ENCODE results near the gene ATF6.

Gene ATF6

DNA sequence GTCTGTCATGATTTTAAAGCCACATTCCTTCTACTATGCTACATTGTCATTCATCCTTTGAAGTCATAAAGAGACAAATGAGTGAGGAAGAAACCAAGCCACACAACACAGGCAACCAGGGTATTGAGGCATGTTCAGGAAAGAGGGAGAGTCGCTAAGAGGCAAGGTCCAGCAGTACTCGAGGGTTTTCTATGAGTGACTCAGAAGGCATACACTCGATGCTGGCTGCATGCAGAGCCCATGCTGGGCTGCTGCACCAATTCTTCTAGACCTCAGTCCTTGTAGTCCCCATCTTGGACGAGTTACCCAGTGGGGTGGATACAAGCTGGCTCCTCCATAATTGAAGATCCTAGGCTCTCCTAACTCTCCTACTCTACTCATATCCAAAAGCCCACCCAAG, 199.9 kb downstream of the ATF6 start:
- DNase-seq (ENCODE audit: low read depth, low spot score) = no peak

DNA sequence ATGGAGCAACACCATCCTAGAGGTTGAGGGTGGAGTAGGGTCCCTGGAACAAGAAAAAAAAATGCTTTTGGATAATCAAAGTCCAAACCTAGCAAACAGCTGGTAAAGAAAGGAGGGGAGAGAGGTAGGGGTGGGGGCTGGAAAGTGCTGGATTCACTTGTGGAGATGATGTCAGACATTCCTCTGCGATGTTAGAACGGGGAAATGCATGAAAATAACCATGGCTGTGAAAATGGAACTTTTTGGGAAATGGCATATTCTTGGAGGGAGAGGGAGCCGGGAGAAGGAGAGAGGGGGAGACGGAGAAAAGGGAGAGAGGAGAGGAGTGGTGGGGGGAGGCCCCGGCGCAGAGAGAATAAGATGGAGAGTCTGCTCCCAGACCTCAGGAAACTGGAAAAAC, 203.9 kb downstream of the ATF6 start:
- DNase-seq (ENCODE audit: low read depth, low spot score) = no peak

DNA sequence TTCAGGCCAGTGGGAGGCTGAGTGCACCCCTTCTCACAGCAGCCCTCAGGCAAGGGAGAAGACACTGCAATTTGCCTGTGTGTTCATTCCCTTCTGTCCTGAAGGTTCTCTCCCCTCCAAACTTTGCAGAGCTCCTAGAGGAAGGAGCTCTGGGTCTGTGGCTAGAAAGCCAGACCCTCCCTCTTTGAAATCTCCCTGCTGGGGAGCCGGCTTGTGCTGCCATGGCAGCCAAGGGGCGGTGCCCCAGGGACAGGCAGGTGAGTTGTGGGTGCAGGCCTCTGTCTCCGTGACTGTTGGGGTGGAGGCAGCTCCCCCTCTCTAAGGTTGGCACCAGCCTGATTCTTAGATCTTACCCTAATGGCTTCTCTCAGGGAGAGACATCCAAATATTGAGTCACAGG, 204.5 kb downstream of the ATF6 start:
- no peak for DNase-seq (ENCODE audit: low read depth, low spot score)

DNA sequence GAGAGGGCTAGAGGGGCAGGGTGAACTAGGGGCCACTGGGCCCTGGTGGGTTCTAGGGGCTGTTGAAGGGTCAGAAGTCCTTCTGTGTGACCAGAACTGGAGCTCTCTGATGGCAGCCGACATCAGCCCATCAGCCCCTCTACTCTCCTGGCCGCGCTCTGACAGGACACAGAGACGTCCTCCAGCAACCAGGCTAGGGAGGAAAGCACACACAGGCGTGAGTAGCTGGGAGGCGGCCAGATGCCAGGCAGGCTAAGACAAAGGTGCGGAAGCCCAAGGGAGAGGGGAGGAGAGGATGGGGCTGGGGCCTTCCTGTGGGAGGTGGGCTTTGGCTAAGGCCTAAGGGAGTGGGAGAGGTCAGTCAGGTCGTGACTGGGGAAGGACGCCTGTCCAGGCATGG, 206.7 kb downstream of the ATF6 start:
- no peak for DNase-seq (ENCODE audit: low read depth, low spot score)

DNA sequence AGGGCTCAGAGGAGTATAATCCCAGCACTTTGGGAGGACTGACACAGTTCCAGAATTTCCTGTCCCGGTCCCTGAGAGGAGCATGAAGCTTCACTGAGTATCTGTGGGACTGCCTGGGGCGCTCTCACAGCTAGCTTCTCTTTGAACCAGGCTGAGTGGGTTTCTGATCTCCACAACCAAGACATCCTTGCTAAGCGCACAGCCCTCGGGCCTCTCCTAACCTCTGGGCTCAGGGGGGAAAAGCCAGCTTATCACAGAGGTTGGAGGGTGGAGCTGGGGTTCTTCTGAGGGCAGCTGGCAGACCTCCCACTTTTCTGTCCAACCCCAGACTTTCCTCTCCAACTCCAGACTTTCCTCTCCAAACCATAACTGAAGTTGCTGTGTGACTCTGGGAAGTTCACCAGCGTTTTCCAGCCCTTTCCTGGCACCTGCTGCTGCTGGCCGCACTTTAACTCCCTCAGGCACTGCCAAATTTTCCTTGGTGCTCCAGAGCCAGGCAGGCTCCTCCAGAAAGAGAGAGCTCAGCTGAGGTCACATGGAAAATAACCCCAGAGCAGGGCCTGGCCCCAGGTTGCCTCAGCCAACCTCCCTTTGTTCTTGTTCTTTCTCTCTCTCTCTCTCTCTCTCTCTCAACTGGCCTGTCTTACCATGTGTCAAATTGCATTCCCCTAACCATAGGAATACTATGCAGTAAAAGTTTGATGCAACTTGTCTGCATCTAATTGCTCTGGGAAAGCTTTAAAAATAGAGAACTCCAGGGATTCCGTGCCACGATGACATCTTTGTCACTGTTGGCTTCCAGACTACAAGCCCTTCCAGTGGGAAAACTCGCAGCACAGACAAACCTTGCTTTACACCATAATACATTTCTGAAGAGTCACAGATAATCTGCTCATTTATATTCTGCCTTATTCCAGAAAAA, 208.1 kb downstream of the ATF6 start:
- DNase-seq (ENCODE audit: low read depth, low spot score) = peak; percentile 46

DNA sequence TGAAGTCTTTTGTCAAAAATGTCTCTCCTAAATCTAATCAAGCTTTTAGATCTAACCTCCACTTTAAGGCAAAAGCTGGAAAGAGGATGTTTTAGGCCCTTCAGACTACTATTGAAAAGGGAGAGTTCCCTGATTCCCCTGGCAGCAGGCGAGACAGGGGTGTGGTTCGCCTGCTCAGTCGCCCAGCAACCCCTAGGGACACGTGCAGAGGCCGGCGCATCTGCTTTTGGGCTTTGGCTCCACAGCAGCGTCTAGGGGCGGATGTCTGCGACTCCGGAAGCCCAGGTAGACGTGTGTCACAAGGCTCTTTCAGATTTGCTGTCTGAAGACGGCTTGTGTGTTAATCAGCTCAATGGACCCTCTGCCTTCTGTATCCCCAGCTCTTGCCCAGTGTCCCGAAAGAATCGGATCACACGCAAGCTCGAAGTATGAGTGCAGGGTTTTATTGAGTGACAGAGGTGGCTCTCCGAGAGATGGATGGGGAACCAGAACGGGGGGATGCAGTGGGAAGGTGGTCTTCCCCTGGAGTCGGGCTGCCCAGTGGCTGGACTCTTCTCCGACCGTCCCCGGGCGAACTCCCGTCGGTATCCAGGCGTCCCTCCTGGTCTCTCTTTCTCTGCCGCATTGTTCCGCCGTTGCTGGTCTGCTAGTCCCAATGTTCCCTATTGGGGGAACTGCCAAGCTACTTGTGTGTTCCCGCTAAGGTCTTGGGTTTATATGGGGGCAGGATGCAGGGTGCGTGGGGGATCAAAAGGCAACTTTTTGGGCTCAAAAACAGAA, 212.1 kb downstream of the ATF6 start:
- no peak for DNase-seq (ENCODE audit: low read depth, low spot score)

DNA sequence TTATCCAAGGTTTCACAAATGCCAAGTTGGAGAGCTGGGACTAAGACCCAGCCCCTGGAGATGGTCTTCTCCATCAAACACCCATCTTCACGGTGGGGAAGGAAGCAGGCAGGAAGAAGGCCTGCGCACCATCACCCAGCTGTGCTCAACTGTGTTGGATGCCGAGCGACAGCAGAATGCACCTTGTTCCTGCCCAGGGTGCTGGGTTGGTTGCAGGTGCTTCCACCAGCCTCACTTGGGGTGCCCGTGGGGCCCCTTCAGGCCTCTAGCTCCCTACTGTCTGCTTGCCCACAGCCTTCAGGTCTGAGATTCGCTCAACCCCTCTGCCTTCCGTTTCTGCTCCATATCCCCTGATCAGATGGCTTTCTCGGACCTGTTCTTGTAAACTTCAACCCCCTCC, 215.0 kb downstream of the ATF6 start:
- no peak for DNase-seq (ENCODE audit: low read depth, low spot score)

DNA sequence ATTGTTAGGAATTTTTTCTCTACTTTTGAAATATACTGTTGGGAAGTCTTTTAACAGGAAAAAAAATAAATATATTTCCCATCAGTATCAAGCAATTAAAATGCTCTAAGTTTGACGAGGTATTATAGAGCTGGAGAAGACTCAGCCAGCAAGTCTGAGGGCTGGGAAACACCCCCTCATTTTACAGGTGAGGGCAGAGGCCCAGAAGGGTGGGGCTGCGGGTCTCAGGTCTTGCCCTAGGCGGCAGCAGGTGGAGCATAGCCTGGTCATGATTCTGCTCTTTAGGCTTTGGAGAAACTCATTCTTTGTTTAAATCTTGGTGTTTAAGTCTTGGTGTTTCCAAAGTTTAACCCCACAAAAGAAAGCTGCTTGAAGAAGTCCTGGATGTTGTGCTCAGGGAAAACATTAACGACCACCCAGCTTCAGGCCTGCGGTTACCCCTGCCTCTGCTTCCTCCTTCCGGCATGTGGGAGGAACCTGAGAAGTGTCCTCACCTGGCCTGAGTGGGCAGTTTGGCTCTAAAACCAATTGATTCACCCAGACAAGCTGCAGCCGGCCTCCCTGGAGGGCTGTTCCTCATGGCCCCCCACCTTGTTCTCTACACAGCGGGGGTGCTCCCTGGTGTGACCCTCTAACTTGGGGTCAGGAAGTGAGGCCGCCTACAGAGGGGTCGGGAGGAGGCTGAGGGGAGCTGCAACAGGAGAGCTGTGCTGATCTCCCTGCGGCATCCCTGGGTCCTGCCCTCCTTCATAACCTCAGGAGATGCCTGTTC, 215.8 kb downstream of the ATF6 start:
- no peak for DNase-seq (ENCODE audit: low read depth, low spot score)

DNA sequence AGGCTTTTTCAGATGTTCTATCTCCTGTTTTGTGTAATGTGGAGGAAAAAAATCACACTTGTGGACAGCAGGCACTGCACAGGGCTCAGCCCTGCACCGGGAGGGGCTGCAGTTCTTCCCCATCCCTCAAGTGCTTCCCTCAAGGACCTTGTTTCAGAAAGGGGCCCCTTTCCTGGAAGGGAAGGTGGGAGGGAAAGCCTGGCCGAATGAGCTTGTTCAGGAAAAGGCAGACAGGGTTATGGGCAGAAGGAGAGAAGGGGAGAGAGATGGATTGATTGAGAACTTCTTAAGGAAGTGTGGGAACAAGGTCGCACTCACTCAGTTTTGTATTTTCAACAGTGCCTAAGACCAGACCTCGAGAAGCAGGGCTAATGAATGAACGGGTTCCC, 216.4 kb downstream of the ATF6 start:
- DNase-seq (ENCODE audit: low read depth, low spot score) = no peak

DNA sequence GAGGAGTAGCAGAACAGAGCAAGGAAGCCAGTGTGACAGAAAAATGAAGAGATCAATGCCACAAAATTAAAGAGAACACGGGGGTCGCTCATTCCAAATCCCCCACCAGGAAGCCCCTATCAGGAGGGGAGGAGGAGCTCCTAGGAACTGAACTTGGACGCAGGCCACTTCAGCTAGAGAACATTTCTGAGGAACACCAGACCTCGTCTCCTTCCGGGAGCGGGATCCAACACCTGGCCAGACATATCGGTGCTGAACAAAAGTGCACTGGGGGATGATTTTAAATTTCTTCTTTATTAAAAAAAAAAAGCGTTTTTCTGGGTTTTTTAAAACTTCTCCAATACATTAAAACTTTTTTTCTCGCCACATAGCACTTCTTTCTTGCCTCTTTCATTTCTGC, 216.8 kb downstream of the ATF6 start:
- no peak for DNase-seq (ENCODE audit: low read depth, low spot score)

DNA sequence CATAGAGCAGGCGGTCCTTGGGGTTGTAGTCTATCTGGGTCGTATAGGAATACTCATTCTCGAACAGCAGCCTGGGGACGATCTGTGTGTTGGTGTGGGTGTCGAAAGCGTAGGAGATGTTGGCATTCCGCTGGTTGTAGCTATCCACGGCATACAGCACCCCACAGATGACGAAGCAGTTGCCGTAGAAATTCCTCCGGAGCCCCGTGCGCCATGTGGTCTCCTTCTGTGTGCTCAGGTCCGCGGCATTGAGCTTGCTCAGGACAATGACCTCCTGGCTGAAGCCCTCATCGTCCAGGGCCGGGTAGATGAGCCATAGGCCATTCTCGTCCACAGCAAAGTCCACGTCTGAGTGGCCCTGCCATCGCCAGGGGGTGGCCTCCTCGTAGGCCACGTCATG, 217.6 kb downstream of the ATF6 start:
- DNase-seq (ENCODE audit: low read depth, low spot score) = no peak

DNA sequence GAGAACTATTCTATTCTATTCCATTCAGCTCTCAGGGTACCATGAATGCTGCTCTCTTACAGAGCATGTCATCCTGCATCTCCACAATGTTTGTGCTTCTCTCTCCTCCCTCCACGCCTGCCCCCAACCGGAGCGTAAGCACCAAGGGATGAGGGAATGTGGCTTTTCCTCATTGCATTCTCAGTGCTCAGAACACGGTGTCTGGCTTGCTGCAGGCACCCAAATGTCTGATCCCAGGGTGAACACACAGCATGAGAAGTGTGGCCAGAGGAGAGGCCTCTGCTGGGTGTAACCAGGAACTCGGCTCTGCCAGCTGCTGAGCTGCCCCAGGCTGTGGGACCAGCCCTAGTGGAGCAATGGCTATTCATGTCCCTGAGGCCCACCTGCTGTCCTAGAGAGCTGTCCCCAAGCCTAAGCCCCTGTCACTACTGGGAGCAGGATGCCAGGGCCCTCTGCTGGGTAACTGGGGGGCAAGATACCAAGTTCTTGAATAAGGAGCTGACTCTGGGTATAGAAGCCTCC, 219.2 kb downstream of the ATF6 start:
- no peak for DNase-seq (ENCODE audit: low read depth, low spot score)

DNA sequence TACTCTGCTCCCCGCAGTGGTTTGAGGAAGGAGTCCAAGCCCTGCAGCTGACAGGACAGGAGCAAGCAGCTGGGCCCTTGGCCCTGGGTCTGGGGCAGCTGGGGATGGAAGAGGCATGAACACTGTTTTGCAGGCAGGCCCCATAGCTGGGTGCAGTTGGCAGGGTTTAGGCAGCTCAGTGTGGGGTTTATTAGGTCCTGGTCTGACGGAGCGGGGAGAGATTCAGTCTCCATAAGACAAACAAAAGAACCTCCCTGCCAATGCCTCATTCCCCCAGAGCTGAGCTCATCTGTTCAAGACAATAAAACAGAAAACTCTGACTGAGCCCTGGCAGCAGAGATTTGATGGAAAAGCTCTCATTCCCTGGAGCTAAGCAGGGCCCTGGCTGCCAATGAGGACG, 220.2 kb downstream of the ATF6 start:
- DNase-seq (ENCODE audit: low read depth, low spot score) = no peak

DNA sequence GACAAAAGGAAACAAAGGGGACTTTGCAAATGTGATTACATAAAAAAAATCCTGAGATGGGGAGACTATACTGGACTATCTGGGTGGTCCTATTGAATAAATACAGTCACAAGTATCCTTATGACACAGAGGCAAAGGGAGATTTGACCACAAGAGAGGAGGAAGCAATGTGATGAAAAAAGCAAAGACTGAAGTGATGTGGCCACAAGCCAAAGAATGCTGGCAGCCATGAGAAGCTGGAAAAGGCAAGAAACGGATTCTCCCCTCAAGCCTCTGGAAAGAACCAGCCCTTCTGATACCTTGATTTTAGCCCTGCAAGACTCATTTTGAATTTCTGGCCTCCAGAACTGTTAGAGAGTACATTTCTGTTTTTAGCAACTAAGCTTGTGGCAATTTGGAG, 221.2 kb downstream of the ATF6 start:
- no peak for DNase-seq (ENCODE audit: low read depth, low spot score)

DNA sequence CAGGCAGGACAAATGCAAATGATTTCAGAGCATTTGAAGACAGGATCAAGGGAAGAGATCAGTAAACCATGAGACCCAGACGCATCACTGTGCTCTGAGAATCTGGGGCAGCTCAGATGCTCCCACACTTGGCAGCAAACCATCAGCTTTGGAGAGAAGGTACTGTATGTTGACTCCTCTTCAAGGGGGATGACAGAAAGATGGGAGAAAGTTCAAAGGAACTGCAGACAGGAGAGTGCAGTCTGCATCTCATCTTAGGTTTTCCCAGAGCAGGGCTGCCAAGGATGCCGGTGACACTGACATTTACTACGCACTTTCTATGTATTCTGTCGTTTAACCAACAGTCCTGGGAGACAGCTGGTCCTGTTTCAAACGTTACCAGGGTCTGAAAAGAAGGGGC, 221.8 kb downstream of the ATF6 start:
- DNase-seq (ENCODE audit: low read depth, low spot score) = no peak

DNA sequence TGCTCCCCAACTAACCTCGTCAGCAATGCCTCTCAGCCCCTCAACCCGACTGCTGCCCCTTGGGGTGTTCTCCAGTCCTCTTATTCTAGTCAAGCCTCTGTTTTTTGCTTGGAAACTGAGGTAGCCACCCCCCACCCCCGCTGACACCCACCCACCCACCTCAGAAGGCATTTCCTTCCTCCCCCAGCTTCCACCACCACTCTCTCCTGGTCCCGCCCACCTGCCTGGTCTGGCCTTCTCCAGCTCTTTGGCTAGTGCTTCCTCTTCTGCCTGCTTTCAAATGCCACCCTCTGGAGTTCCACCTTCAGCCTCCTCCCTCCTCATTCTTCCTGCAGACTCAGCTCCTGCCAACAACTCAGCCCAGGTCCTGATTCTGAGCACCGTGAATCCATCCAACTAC, 222.3 kb downstream of the ATF6 start:
- DNase-seq (ENCODE audit: low read depth, low spot score) = no peak

DNA sequence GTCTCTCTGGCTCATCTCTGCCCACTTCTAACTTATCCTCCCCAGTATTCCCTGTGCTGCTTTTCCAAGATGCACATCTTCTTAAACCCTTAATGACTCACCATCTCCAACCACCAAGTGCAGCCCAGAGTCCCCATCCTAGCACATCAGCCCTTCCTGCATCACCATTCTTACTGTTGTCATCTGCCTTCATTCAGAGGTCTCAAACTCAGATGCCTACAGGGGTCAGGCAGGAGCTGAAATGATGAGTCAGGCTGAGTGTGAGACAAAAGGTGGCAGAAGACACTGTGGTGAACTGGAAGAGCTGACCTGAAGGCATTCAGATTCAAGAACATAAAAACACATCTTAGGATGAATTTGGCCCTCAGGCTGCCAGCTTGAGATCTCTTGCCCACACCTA, 223.0 kb downstream of the ATF6 start:
- DNase-seq (ENCODE audit: low read depth, low spot score) = peak; percentile 30

DNA sequence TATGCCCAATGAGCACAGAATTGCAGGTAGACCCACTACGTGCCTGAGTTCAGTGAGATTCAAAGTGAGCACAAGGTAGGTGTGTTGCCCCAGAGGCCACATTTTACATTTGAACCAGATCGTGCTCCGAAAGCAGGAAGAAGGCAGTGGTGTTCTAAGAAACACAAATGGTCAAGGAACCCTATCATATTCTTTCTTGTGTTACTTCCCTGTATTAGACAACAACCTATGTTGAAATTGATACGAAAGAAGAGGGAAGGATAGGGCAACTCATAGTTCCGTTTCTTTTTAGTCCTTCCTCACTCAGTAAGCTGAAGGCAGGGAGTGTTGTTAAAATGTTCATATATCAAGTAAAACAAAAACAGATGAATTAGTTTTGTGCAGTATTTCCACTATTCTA, 223.7 kb downstream of the ATF6 start:
- DNase-seq (ENCODE audit: low read depth, low spot score) = no peak

DNA sequence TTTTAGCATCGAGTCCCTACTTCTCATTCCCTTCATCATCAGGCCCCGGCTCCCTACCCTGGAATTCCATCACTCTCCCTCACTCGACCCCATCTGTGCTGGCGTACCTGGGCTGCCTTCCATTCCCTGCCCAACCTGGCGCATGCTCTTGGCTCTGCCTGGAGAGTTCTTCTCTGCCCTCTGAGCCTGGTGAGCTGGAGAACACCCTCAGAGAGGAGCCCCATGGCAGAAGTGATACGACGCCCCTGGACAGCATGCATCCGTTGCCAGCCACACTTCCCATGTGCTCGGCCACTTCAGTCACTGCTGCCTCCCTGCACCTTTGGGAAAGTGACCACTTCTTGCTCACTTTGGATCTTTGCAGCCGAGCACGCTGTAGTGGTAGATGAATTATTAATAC, 227.5 kb downstream of the ATF6 start:
- no peak for DNase-seq (ENCODE audit: low read depth, low spot score)

DNA sequence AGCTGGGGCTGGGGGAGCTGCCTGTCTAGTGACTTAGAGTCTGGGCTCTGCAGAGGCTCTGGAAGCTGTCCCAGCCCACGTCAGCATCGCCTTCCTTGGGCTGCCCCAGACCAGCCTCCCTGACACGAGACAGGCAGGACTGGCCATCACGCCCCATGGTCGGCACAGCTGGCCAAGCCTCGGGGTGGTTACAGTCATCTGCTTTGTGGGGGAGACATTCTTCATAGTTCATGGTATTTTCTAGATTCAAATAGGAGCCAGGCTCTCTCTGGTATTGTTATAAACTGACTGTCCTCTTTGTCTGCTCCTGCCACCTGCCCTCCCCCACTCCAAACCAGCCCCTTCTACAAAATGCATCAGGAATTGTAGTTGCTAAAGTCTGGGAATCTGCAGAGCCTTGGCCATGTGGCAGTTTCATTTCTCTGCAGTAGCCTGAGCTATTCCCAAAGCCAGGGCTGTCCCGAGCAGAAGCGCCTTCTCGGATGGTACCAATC, 228.1 kb downstream of the ATF6 start:
- no peak for DNase-seq (ENCODE audit: low read depth, low spot score)

DNA sequence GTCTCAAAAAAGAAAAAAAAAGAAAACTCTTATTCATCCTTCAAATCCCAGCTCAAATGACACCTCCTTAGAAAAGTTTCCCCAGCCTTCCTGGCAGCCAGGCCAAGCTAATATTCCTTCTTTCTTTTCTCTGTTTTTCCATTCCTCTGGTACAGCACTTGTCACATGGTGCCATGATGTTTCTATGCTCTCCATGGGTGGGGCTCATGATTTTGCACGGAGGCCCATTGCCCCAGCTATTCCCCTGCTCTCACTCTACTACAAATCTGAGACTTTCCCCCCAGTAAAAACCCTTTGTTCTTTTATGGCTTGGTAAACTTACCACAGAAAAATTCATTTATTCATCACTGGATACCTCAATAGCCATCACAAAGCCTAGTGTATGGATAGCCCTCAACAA, 231.0 kb downstream of the ATF6 start:
- no peak for DNase-seq (ENCODE audit: low read depth, low spot score)

DNA sequence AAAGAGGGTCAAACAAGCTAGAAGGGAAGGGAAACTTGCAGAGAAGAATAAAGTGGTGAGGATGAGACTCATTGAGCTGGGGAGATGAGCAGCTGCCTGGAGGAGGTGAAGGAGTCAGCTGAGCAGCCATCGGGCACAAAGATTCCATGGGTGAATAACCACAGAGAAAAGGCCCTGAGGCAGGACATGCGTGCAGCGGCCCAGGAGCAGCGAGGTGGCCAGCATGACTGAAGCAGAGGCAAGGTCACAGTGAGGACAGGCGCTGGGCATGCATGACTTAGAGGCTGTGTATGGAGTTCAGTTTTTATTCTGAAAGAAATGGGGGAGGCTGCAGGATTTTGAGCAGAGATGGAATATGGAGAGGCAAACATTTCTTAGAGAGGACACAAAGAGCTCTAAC, 232.7 kb downstream of the ATF6 start:
- peak; percentile 40 for DNase-seq (ENCODE audit: low read depth, low spot score)

Data from ELF-1 (cell line).